Peyer's patch (tissue), 4 donors: Measurements from ENCODE around the gene GALNS. TPM values are rescaled to one million over a fixed set of nuclear protein-coding genes. Genes with fewer than 3 reads are reported as not detected.

ENCODE experiments used
- DNase-seq, 3 donors: peaks; one replicate each; pipeline ENCODE4 v3.0.0-alpha.2; 2017 to 2019
- H3K27ac ChIP-seq, 4 donors: fragments of 200-600 bp; sonication (generic); one replicate each; pipeline ENCODE4 v1.5.1; 2016 to 2019
- H3K27me3 ChIP-seq, 2 donors: fragments of 200-600 bp; sonication (generic); one replicate each; pipeline ENCODE4 v1.5.1; 2019
- H3K36me3 ChIP-seq, 3 donors: fragments of 200-600 bp; sonication (generic); one replicate each; pipeline ENCODE4 v1.5.1; 2016 to 2019
- H3K4me1 ChIP-seq, 4 donors: fragments of 200-600 bp; sonication (generic); one replicate each; pipeline ENCODE4 v1.5.1; 2016 to 2019
- H3K4me3 ChIP-seq, 4 donors: fragments of 200-600 bp; sonication (generic); 1 replicate in 3 of 4; 2 replicates in 1 of 4; pipeline ENCODE4 v1.5.1; 2016 to 2019; ENCODE audit warnings: mild to moderate bottlenecking in 1 of 4
- H3K9me3 ChIP-seq, 4 donors: fragments of 200-600 bp; sonication (generic); one replicate each; pipeline ENCODE4 v1.5.1; 2016 to 2019; ENCODE audit warnings: mild to moderate bottlenecking in 1 of 4
- CTCF ChIP-seq, 6 experiments: fragments of 450-650 bp in 4 of 6; fragments of 200-600 bp in 2 of 6; sonication (generic) in 1 of 6; IDR thresholded peaks; one replicate each; pipeline ENCODE4 v1.5.1; 2017 to 2019; ENCODE audit warnings: antibody characterized with exemption in 6 of 6, mild to moderate bottlenecking in 3 of 6, moderate library complexity in 1 of 6
- POLR2A ChIP-seq, 2 donors: fragments of 450-650 bp; IDR thresholded peaks; one replicate each; pipeline ENCODE4 v1.5.1; 2017; ENCODE audit warnings: antibody characterized with exemption in 2 of 2, mild to moderate bottlenecking in 2 of 2, moderate library complexity in 2 of 2
- total RNA-seq, 4 donors: library from RNA; depleted of rRNA; stranded (reverse); fragments of >200 nt; gene quantifications; one replicate each; pipeline ENCODE4 v1.1.0, GENCODE V29; 2016

Gene GALNS
- total RNA-seq, 4 donors from 2014 or later: 46.4 to 180 (median 133) TPM

- Histone ChIP-seq H3K4me1 (peaks cover 0 to 32% (median 14%) of the 10 kb centered on the region in 4 donors), H3K4me3 (no peak overlapping the region), H3K27ac (peak overlapping the region in 1 of 4 donors; percentile 89), H3K9me3 (no peaks in the 10 kb centered on the region), H3K27me3 (no peaks in the 10 kb centered on the region), H3K36me3 (peaks cover 0 to 20% (median 0%) of the 10 kb centered on the region in 3 donors)
- TF ChIP-seq POLR2A (IDR thresholded peaks at IDR 0.05) (no peak), CTCF (IDR thresholded peaks at IDR 0.05) (no peak)
- no peak for DNase-seq
These were observed 1.6 kb downstream of the GALNS start for GRCh38 chr16:88855176-88855575.

- peaks cover 0 to 32% (median 14%) of the 10 kb centered on the region in 4 donors for H3K4me1 ChIP-seq
- DNase-seq: peak; percentile 51 to 69 (median 60)
- no peaks in the 10 kb centered on the region for H3K27me3 ChIP-seq
- no peak overlapping the region for H3K4me3 ChIP-seq
- H3K36me3 ChIP-seq: peaks cover 0 to 13% (median 0%) of the 10 kb centered on the region in 3 donors
- H3K9me3 ChIP-seq: no peaks in the 10 kb centered on the region
- no peak for TF ChIP-seq POLR2A (IDR thresholded peaks at IDR 0.05)
- TF ChIP-seq CTCF (IDR thresholded peaks at IDR 0.05): no peak
- H3K27ac ChIP-seq: peak overlapping the region in 2 of 4 donors; percentile 27 to 40
These were observed 2.2 kb downstream of the GALNS start for GRCh38 chr16:88854306-88855111.

GRCh38 chr16:88853325-88853941 is 3.3 kb downstream of the GALNS start:
- H3K36me3 ChIP-seq: peaks cover 0 to 6% (median 0%) of the 10 kb centered on the region in 3 donors
- H3K27me3 ChIP-seq: no peaks in the 10 kb centered on the region
- no peak for DNase-seq
- no peaks in the 10 kb centered on the region for H3K9me3 ChIP-seq
- peak overlapping the region in 2 of 4 donors; percentile 31 to 52 for H3K27ac ChIP-seq
- H3K4me1 ChIP-seq: peaks cover 0 to 30% (median 14%) of the 10 kb centered on the region in 4 donors
- TF ChIP-seq POLR2A (IDR thresholded peaks at IDR 0.05) (no peak), CTCF (IDR thresholded peaks at IDR 0.05) (no peak)
- H3K4me3 ChIP-seq: no peak overlapping the region

- no peak for DNase-seq
- peaks cover 0 to 6% (median 0%) of the 10 kb centered on the region in 3 donors for H3K36me3 ChIP-seq
- no peak overlapping the region for H3K4me3 ChIP-seq
- H3K27me3 ChIP-seq: no peaks in the 10 kb centered on the region
- no peaks in the 10 kb centered on the region for H3K9me3 ChIP-seq
- no peak overlapping the region for H3K27ac ChIP-seq
- TF ChIP-seq POLR2A (IDR thresholded peaks at IDR 0.05) (no peak), CTCF (IDR thresholded peaks at IDR 0.05) (no peak)
- H3K4me1 ChIP-seq: peaks cover 0 to 24% (median 10%) of the 10 kb centered on the region in 4 donors
These were observed 5.1 kb downstream of the GALNS start for GRCh38 chr16:88851616-88852015.

- peaks cover 0 to 16% (median 3%) of the 10 kb centered on the region in 4 donors for H3K4me1 ChIP-seq
- DNase-seq: no peak
- H3K9me3 ChIP-seq: no peaks in the 10 kb centered on the region
- H3K4me3 ChIP-seq: no peak overlapping the region
- H3K36me3 ChIP-seq: peaks cover 0 to 6% (median 0%) of the 10 kb centered on the region in 3 donors
- TF ChIP-seq CTCF (IDR thresholded peaks at IDR 0.05): no peak
- TF ChIP-seq POLR2A (IDR thresholded peaks at IDR 0.05): no peak
- no peaks in the 10 kb centered on the region for H3K27me3 ChIP-seq
- no peak overlapping the region for H3K27ac ChIP-seq
These were observed 6.1 kb downstream of the GALNS start for GRCh38 chr16:88850531-88851199.
